Superior temporal gyrus (tissue), 1 donor: ENCODE measurements around the gene CEACAM19.
"Not testable (repeated sequence)": the region's sequence is repeated elsewhere in the genome, so short reads cannot be mapped to it uniquely, and the experiment has no call there.

ENCODE experiments used
- DNase-seq: peaks from one replicate; pipeline ENCODE4 v3.0.0-alpha.2; 2016; ENCODE audit errors: extremely low spot score

The CEACAM19 gene

DNA sequence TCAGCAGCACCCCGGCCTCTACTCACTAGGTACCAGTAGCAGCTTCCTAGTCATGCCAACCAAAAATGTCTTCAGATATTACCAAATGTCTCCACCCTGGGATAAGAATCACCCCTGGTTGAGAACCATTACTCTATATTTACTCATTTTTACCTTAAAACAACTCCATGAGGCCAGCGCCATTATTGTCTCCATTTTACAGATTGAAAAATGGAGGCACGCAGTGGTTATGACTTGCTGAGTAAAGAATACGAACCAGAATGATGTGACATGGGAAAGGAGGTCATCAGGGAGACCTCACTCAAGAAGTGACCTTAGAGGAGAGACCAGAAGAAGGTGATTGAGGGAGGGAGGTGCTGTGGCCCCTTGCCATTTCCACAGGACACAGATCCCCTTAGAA lies 2.2 kb downstream of the CEACAM19 start:
- no peak for DNase-seq

DNA sequence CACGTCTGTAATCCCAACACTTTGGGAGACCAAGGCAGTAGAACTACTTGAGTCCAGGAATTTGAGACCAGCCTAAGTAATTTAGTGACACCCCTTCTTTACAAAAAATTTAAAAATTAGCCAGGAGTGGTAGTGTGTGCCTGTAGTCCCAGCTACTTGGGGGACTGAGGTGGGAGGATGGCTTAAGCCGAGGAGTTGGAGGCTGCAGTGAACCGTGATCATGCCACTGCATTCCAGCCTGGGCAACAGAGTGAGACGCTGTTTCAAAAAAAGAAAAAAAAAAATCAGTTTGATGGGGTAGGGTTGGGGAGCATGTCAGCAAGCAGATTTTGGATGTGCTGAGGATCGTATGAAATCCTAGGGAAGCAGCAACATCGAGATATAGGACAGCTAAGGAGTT lies 4.2 kb downstream of the CEACAM19 start:
- DNase-seq: no peak

GRCh38 chr19:44677019-44677811 lies 5.9 kb downstream of the CEACAM19 start:
- DNase-seq: no peak

DNA sequence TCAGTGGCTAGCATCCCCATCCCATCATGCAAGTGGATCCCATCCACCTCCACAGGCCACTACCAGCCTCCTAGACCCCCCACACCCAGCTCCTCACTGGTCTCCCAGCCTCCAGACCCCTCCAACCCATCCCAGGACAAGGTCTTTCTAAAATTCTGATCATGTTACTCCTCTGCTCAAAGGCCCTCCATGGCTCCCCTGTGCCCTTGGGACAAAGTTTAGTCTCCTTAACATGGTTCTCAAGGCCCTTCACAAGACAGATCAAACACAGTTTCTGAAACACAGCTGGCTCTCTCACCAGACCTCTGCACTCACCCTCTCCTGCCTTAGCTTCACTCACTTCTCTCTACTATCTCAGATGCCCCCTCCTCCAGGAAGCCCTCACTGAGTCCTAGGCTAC lies 9.3 kb downstream of the CEACAM19 start:
- no peak for DNase-seq

DNA sequence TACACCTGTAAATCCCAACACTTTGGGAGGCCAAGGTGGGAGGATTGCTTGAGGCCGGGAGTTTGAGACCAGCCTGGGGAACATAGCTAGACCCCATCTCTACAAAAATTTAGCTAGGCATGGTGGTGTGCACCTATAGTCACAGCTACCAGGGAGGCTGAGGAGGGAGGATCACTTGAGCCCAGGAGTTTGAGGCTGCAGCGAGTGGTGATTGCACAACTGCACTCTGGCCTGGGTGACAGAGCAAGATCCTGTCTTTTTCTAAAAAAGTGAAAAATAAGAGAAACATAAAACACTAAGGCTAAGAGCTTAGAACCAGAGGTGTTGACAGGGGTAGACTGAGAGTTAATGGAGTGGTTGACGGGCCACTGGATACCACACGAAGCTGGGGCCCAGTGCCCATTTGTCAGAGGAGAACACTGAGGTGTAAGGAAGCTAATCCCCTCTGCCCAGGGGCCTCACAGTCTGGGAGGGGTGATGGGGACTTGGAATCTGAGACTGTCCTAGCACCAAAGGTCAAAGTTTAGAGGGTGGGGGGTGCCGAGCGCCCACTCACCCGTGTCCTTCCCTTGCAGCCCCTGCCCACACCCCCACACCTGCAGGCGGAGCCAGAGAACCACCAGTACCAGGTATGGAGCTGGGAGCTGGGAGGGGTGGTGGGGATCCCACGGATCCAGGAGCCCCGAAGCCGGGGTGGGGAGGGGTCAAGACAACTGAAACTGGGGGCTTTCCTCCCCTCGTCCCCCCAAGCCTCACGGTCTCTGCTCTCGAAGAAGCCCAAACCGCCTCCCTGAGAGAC lies 10.9 kb downstream of the CEACAM19 start:
- DNase-seq: no peak

DNA sequence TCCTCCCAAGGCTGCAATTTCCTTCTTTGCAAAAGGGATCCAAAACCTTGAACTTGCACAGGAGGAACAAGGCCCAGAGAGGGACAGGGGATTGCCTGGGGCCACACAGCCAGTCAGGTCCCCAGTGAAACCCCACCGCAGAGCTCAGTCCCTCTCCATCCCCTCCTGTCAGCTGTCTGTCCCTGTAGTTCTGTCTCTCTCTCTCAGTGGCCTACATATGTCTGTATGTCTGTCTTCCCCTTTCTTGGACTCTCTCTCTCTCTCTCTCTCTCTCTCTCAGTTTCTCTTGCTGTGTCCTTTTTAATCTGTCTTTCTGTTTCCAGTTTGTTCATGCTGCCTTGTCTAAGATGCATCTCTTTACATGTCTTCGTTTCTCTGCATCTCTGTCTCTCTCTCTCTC lies 11.5 kb downstream of the CEACAM19 start:
- DNase-seq: no peak

GRCh38 chr19:44683434-44684210 lies 12.3 kb downstream of the CEACAM19 start:
- DNase-seq: no peak

DNA sequence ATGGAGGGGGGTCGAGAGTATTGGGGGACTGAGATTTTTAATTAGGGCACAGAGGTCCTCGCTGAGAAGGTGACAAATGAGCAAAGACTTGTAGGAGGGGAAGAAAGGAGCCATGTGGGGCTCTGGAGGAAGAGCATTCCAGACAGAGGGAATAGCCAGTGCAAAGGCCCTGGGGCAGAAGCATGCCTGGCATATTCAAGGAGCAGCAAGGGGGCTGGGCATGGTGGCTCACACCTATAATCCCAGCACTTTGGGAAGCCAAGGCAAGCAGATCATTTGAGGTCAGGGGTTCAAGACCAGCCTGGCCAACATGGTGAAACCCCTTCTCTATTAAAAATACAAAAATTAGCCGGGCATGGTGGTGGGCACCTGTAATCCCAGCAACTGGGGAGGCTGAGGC lies 13.1 kb downstream of the CEACAM19 start:
- not testable (repeated sequence) for DNase-seq

- no peak for DNase-seq
Measured at GRCh38 chr19:44684892-44685863, 13.9 kb downstream of the CEACAM19 start.

GRCh38 chr19:44685877-44686276 lies 14.6 kb downstream of the CEACAM19 start:
- DNase-seq: no peak

DNA sequence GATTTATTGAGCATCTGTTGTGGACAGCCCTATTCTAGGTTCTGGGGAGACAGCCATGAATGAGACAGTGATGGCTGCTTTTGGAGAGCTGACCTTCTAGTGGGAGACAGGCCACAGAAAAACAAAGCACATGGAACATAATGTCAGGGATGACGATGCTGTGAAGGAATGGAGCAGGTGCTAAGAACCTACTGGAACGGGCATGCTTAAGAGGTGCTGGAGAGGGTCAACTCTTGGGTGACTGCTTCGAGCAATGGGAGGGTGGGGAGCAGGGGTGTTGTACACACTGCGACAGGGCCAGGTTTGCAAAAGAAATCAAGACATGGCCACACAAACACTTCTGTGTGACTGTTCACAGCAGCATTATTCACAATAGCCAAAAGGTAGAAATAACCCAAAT lies 15.6 kb downstream of the CEACAM19 start:
- DNase-seq: no peak

DNA sequence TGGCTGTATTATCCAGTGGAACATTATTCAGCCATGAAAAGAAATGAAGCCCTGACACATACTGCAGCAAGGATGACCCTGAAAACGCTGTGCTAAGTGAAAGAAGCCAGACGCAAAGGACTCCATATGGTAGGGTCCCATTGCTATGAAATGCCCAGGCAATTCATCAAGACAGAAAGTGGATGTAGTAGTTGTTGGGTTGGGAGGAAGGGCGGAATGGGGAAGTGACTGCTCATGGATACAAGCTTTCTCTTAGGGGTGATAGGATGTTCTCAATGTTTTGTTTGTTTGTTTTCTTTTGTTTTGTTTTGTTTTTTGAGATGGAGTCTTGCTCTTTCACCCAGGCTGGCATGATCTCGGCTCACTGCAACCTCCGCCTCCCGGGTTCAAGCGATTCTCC lies 16.6 kb downstream of the CEACAM19 start:
- no peak for DNase-seq

GRCh38 chr19:44689290-44690130 lies 18.2 kb downstream of the CEACAM19 start:
- peak; percentile 42 for DNase-seq

DNA sequence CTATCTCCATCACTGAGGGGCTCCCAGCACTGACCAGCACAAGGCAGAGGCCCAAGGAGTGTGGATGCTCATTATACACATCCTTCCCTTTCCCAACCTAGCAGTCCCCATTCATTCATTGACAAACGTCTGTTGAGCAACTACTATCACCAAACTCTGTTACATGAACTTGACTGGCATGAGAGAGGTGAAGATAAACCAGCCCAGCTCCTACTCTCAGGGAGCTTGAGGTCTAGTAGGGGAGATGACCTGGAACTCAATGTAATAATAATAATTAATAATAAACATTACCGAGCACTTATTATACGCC lies 18.8 kb downstream of the CEACAM19 start:
- no peak for DNase-seq

DNA sequence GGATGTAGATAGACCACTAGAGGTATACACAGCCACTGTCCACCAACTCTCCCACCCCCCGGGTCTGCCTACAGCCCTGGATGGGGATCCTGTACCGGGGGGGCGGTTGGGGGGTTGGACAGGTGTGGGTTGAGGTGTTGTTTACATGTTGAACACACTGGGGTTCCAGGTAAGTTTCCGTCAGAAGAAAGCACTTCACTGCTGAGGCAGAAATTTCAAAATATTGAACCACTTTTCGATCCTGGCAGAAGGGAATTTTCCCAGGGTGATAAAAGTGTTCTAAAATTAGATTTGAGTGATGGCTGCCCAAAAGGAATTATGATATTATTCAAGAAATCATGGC lies 21.1 kb downstream of the CEACAM19 start:
- DNase-seq: no peak

DNA sequence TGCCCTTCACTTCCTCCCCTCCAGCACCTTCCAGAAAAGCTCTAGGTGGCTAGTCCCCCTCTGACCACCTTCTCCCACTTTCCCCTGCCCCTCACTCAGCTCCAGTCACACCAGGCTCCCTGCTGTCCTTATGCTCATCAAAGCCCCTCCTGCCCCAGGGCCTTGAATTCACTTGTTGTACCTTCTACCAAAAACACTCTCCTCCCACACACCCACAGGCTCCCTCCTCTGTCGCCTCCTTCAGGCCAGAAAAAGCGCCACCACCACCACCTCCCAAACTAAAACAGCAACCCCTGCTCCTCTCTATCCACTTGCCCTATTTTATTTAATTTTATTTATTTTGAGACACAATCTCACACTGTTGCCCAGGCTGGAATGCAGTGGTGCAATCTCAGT lies 22.9 kb downstream of the CEACAM19 start:
- DNase-seq: no peak

GRCh38 chr19:44696939-44697669 lies 25.8 kb downstream of the CEACAM19 start:
- no peak for DNase-seq

- DNase-seq: no peak
Measured at GRCh38 chr19:44697670-44698034, 26.4 kb downstream of the CEACAM19 start.

DNA sequence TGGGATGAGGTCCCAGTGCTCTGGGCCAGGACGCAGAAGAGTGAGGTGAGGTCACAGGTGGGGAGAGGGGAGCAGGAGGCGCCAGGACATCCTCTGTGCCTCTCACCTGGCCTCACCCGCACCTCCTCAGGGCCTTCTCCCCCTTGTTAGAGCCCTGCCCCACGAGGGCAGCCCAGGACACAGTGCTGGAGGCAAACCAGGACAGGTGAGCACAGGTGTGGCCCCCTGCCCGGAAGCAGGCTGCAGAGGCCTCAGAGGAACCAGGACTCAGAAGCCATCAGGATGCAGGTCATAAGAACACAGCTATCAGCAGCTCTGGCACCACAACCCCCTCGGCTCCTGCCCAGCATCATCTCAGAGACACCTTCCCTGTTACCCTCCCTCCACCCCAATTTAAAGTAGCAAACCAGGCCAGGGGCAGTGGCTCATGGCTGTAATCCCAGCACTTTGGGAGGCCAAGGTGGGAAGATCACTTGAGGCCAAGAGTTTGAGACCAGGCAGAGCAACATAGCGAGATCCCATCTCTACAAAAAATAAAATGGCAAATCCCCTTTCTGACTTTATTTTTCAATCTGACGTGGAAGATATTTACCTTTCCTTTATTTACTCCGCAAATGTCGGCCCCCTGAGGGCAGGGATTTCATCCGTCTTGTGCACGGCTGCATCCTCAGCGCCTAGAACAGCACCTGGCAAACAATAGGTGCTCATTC lies 27.4 kb downstream of the CEACAM19 start, which contains the start of gene CEACAM16:
Gene CEACAM16, plus strand, starts transcription at position 660 of the 710 bp plus-strand sequence. CDS start 2,306 bp downstream, outside the sequence.
- no peak for DNase-seq
